H9 (cell line): ENCODE measurements around the gene HP. TPM values are rescaled to one million over a fixed set of nuclear protein-coding genes. Genes with fewer than 3 reads are reported as not detected.

Source experiments
- DNase-seq: peaks from one replicate; pipeline ENCODE4 v3.0.0-alpha.2; 2017
- H2AFZ ChIP-seq: one replicate; pipeline ENCODE4 v1.6.1; 2013; ENCODE audit warnings: mild to moderate bottlenecking, low read length, control low read depth, moderate library complexity
- H2AK5ac ChIP-seq: 2 replicates; pipeline ENCODE4 v1.6.1; 2013; ENCODE audit warnings: low read length, control low read depth, mixed read lengths; ENCODE audit not compliant: insufficient read length
- H2BK120ac ChIP-seq: one replicate; pipeline ENCODE4 v1.6.1; 2013; ENCODE audit warnings: low read depth, mild to moderate bottlenecking, low read length, control low read depth, inconsistent platforms; ENCODE audit not compliant: poor library complexity, severe bottlenecking
- H2BK12ac ChIP-seq: 2 replicates; pipeline ENCODE4 v1.6.1; 2013; ENCODE audit warnings: low read length, control low read depth, mixed read lengths, low read depth; ENCODE audit not compliant: insufficient read length
- H2BK15ac ChIP-seq: 2 replicates; pipeline ENCODE4 v1.6.1; 2013; ENCODE audit warnings: low read depth, low read length, control low read depth
- H2BK20ac ChIP-seq: one replicate; pipeline ENCODE4 v1.6.1; 2013; ENCODE audit warnings: low read depth, mild to moderate bottlenecking, low read length, control low read depth, inconsistent platforms; ENCODE audit not compliant: poor library complexity, severe bottlenecking
- H2BK5ac ChIP-seq: 2 replicates; pipeline ENCODE4 v1.6.1; 2013; ENCODE audit warnings: low read length, control low read depth, mixed read lengths; ENCODE audit not compliant: insufficient read length
- H3K14ac ChIP-seq: 2 replicates; pipeline ENCODE4 v1.6.1; 2013; ENCODE audit warnings: low read length, control low read depth; ENCODE audit not compliant: insufficient read depth
- H3K18ac ChIP-seq: 2 replicates; pipeline ENCODE4 v1.6.1; 2013; ENCODE audit warnings: low read depth, mild to moderate bottlenecking, mixed read lengths, low read length, control low read depth; ENCODE audit not compliant: insufficient read length
- H3K23ac ChIP-seq: 2 replicates; pipeline ENCODE4 v1.6.1; 2013; ENCODE audit warnings: low read length, control low read depth, mixed read lengths, low read depth; ENCODE audit not compliant: insufficient read length
- H3K23me2 ChIP-seq: 2 replicates; pipeline ENCODE4 v1.6.1; 2013; ENCODE audit warnings: low read depth, mild to moderate bottlenecking, mixed read lengths, low read length, control low read depth; ENCODE audit not compliant: insufficient read length, poor library complexity, severe bottlenecking
- H3K27ac ChIP-seq: 2 replicates; pipeline ENCODE4 v1.5.1; 2013; ENCODE audit warnings: low read length, control low read depth, mixed read lengths, low read depth; ENCODE audit not compliant: insufficient read length
- H3K27me3 ChIP-seq: 2 replicates; pipeline ENCODE4 v1.6.1; 2013; ENCODE audit warnings: low read length, control low read depth, inconsistent platforms; ENCODE audit not compliant: insufficient read depth
- H3K4ac ChIP-seq: 2 replicates; pipeline ENCODE4 v1.6.1; 2013; ENCODE audit warnings: low read depth, mild to moderate bottlenecking, control low read depth, inconsistent platforms, low read length, moderate library complexity
- H3K4me1 ChIP-seq: 2 replicates; pipeline ENCODE4 v1.6.1; 2013; ENCODE audit warnings: low read length, control low read depth, inconsistent platforms; ENCODE audit not compliant: insufficient read depth
- H3K4me2 ChIP-seq: 2 replicates; pipeline ENCODE4 v1.6.1; 2013; ENCODE audit warnings: low read length, control low read depth, mixed read lengths; ENCODE audit not compliant: insufficient read length, insufficient read depth
- H3K56ac ChIP-seq: 2 replicates; pipeline ENCODE4 v1.6.1; 2013; ENCODE audit warnings: low read depth, mild to moderate bottlenecking, mixed read lengths, low read length, control low read depth; ENCODE audit not compliant: insufficient read length
- H3K79me1 ChIP-seq: 2 replicates; pipeline ENCODE4 v1.6.1; 2013; ENCODE audit warnings: low read depth, mild to moderate bottlenecking, moderate library complexity, low read length, control low read depth, inconsistent platforms; ENCODE audit not compliant: insufficient read depth, poor library complexity, severe bottlenecking
- H3K79me2 ChIP-seq: 2 replicates; pipeline ENCODE4 v1.6.1; 2013; ENCODE audit warnings: low read length, control low read depth, inconsistent platforms; ENCODE audit not compliant: insufficient read depth
- H3K9ac ChIP-seq: 2 replicates; pipeline ENCODE4 v1.6.1; 2013; ENCODE audit warnings: low read length, control low read depth, mixed read lengths; ENCODE audit not compliant: insufficient read length; ENCODE audit errors: extremely low read depth
- H3K9me3 ChIP-seq: one replicate; pipeline ENCODE4 v1.6.1; 2013; ENCODE audit warnings: low read depth, low read length, inconsistent platforms; ENCODE audit not compliant: control insufficient read depth
- H3T11ph ChIP-seq: one replicate; pipeline ENCODE4 v1.6.1; 2013; ENCODE audit warnings: mild to moderate bottlenecking, low read length, control low read depth, inconsistent platforms
- H4K20me1 ChIP-seq: one replicate; pipeline ENCODE4 v1.6.1; 2013; ENCODE audit not compliant: control insufficient read depth, insufficient read length, insufficient read depth
- H4K5ac ChIP-seq: 2 replicates; pipeline ENCODE4 v1.6.1; 2013; ENCODE audit warnings: low read depth, mild to moderate bottlenecking, mixed read lengths, low read length, control low read depth; ENCODE audit not compliant: insufficient read length
- H4K8ac ChIP-seq: replicated peaks from 2 replicates; pipeline ENCODE4 v1.6.1; 2013; ENCODE audit warnings: low read length, control low read depth, mixed read lengths, low read depth; ENCODE audit not compliant: insufficient read length
- H4K91ac ChIP-seq: 2 replicates; pipeline ENCODE4 v1.6.1; 2013; ENCODE audit warnings: low read depth, mild to moderate bottlenecking, moderate library complexity, mixed read lengths, low read length, control low read depth; ENCODE audit not compliant: insufficient read length
- H3K27ac Mint-ChIP-seq, 3 experiments: 2 replicates in 2 of 3; 3 replicates in 1 of 3; pipeline ENCODE4 v1.8.0; 2020 to 2021; ENCODE audit warnings: mixed read lengths in 3 of 3, mild to moderate bottlenecking in 1 of 3, moderate library complexity in 1 of 3
- H3K27me3 Mint-ChIP-seq: 2 replicates; pipeline ENCODE4 v1.8.0; 2021; ENCODE audit warnings: low read depth, mild to moderate bottlenecking, moderate library complexity, mixed read lengths
- H3K36me3 Mint-ChIP-seq, 3 experiments: 2 replicates in 2 of 3; 3 replicates in 1 of 3; pipeline ENCODE4 v1.8.0; 2020 to 2021; ENCODE audit warnings: low read depth in 3 of 3, mixed read lengths in 3 of 3; ENCODE audit not compliant: insufficient read depth in 1 of 3
- H3K4me1 Mint-ChIP-seq, 2 experiments: 2 replicates each; pipeline ENCODE4 v1.8.0; 2020; ENCODE audit warnings: mixed read lengths in 2 of 2
- H3K4me3 Mint-ChIP-seq, 2 experiments: 2 replicates in 1 of 2; 3 replicates in 1 of 2; pipeline ENCODE4 v1.8.0; 2020 to 2021; ENCODE audit warnings: mild to moderate bottlenecking in 2 of 2, mixed read lengths in 2 of 2, moderate library complexity in 1 of 2
- H3K9me3 Mint-ChIP-seq, 2 experiments: 2 replicates in 1 of 2; 3 replicates in 1 of 2; pipeline ENCODE4 v1.8.0; 2020; ENCODE audit warnings: mild to moderate bottlenecking in 2 of 2, mixed read lengths in 2 of 2, moderate library complexity in 1 of 2
- WGBS: extraction: QIAGEN DNeasy Blood & Tissue Kit; methylation state at CpG from one replicate; pipeline ENCODE4 v1.1.7; 2013; ENCODE audit warnings: missing lambda C conversion rate, low lambda C conversion rate, mixed read lengths; ENCODE audit not compliant: insufficient read length; ENCODE audit errors: extremely low coverage; 5-methylcytosine and 5-hydroxymethylcytosine counted together
- total RNA-seq: library from RNA; stranded (reverse); gene quantifications from 2 replicates; pipeline ENCODE4 v1.2.1, GENCODE V29; 2021
- TF ChIP-seq, protein P1 (sequence below): fragments of 200-600 bp; sonication (generic); conservative IDR thresholded peaks from 3 replicates; pipeline ENCODE4 v1.8.0; 2021; ENCODE audit warnings: antibody characterized with exemption, mild to moderate bottlenecking

HP gene
- total RNA-seq, 1 experiment from 2014 or later = not detected

DNA sequence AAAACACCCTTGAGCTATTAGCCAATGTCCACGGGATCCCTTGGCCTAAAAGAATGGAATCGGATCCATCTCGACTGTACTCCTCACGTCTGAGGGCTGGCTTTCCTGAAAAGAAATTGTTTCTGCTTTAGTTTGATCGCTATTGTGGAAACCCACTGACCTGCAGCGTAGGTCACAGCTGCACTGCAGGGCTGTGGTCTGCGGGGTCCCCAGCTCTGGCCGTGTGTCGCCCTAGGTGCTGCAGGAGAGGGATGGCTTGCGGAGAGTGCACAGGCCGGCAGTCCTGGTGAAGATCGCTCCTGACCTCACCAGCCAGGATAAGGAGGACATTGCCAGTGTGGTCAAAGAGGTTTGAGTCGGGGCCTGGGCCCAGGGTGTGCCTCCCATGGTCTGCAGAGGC lies 32.2 kb upstream of the HP start:
- Histone ChIP-seq H4K8ac (no peak overlapping the region), H3K14ac (no peak overlapping the region), H3K4ac (no peak overlapping the region), H3K9me3 (no peaks in the 10 kb centered on the region), H3K9ac (no peak overlapping the region), H3T11ph (no peak overlapping the region), H4K91ac (no peak overlapping the region), H2BK12ac (no peak overlapping the region), H2BK120ac (no peak overlapping the region), H3K27ac (no peak overlapping the region), H3K23ac (no peak overlapping the region), H3K27me3 (no peaks in the 10 kb centered on the region), H2AFZ (no peak overlapping the region), H3K4me1 (no peaks in the 10 kb centered on the region), H3K56ac (no peak overlapping the region), H3K79me2 (no peaks in the 10 kb centered on the region), H2BK5ac (no peak overlapping the region), H3K18ac (no peak overlapping the region), H2BK20ac (no peak overlapping the region), H4K20me1 (no peaks in the 10 kb centered on the region), H2AK5ac (no peak overlapping the region), H3K79me1 (no peaks in the 10 kb centered on the region), H4K5ac (no peak overlapping the region), H2BK15ac (no peak overlapping the region), H3K23me2 (no peaks in the 10 kb centered on the region), H3K4me2 (no peak overlapping the region)
- no peaks in the 10 kb centered on the region for H3K4me1 Mint-ChIP-seq
- no peak overlapping the region for H3K4me3 Mint-ChIP-seq
- no peaks in the 10 kb centered on the region for H3K27me3 Mint-ChIP-seq
- WGBS = no CpG with 5 or more reads among the region's 13 CpGs
- DNase-seq = no peak
- H3K36me3 Mint-ChIP-seq = peaks cover 19 to 49% (median 46%) of the 10 kb centered on the region in 3 experiments; a peak in 6 of 7 replicates
- TF ChIP-seq, protein P1, sequence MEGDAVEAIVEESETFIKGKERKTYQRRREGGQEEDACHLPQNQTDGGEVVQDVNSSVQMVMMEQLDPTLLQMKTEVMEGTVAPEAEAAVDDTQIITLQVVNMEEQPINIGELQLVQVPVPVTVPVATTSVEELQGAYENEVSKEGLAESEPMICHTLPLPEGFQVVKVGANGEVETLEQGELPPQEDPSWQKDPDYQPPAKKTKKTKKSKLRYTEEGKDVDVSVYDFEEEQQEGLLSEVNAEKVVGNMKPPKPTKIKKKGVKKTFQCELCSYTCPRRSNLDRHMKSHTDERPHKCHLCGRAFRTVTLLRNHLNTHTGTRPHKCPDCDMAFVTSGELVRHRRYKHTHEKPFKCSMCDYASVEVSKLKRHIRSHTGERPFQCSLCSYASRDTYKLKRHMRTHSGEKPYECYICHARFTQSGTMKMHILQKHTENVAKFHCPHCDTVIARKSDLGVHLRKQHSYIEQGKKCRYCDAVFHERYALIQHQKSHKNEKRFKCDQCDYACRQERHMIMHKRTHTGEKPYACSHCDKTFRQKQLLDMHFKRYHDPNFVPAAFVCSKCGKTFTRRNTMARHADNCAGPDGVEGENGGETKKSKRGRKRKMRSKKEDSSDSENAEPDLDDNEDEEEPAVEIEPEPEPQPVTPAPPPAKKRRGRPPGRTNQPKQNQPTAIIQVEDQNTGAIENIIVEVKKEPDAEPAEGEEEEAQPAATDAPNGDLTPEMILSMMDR = no peak
- H3K27ac Mint-ChIP-seq = peak overlapping the region in 1 of 3 experiments; percentile 34; a peak in 1 of 7 replicates
- no peaks in the 10 kb centered on the region for H3K9me3 Mint-ChIP-seq
